GM18502 (cell line): ENCODE measurements around the gene OXTR.

Experiments used
- ATAC-seq: cut with Tn5 transposase; IDR thresholded peaks from one replicate; pipeline ENCODE4 v1.9.1; 2021; ENCODE audit warnings: mild to moderate bottlenecking; ENCODE audit not compliant: unreplicated experiment, poor library complexity

The OXTR gene

DNA sequence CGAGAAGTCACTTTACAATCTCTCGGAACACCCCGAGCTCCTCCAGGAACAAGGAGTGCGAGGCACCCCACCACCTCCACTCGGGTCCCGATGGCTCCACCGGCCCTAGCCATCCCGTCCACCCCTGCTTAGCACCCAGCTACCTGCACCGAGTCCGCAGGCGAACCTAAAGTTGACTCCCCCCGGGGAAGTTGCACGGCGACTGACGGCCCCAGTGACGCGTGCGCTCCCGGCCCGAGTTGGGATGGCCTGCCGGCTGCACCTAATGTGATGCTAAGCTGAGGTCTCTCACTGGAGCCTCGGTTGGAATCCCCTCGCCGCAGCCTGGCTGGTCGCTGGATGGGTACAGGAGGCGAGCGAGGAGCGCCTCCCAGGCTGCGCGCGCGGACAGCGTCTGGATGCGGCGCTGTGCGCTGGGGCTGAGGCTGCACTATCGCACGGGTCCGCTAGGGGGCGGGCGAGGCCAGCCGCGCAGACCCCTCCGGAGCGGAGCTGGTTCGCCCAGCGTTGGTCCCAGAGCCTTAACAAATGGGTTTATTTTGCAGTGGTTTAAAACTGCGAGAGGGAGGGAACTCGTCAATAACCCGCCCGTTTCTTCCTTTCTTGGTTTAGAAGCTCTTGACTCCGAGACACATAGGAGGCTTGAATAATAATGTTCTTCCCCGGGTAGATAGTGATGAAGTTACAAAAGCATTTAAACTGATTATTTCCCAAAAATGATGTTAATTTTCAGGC lies at the start of gene OXTR:
OXTR (minus strand) TSS at position 526 of the 735 bp plus-strand sequence. CDS start 1,426 bp downstream, outside the sequence.
- ATAC-seq, result peak; percentile 80

- no peak for ATAC-seq
Measured at GRCh38 chr3:8817486-8817885, 48.1 kb upstream of the OXTR start.

- no peak for ATAC-seq
Measured at GRCh38 chr3:8816106-8816505, 46.7 kb upstream of the OXTR start.

GRCh38 chr3:8813411-8813810 lies 44.0 kb upstream of the OXTR start:
- ATAC-seq, result no peak

DNA sequence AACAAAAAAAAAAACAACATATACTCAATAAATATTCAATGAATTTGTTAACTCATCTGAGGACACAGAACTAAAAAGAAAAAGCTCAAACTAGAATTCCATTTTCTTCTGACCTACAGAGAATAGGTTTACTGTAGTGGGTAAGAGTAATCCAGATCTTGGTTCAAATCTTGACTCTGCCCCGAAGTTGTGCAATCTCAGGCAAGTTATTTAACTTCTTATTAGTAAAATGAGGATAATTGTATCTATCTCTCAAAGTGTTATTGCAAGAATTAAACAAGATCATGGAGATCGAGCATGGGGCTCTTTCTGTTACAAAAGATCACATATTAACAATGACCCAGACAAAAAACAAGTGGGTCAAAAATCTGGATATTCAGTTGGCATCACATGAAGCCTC lies 41.1 kb upstream of the OXTR start:
- ATAC-seq, result no peak

DNA sequence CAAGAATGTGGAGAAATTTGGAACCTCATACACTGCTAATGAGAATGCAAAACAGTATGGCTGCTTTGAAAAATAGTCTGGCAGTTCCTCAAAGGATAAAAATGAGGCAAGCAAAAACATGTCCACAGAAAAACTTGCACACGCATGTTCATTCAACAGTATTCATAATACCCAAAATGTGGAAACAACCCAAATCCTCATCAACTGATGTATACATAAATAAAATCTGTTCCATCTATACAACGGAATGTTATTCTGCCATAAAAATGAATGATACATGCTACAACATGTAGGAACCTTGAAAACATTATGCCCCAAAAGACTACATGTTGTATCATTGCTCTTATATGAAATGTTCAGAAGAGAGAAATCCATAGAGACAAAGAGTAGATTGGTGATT lies 36.4 kb upstream of the OXTR start:
- no peak for ATAC-seq

- no peak for ATAC-seq
Measured at GRCh38 chr3:8802256-8802655, 32.8 kb upstream of the OXTR start.

- no peak for ATAC-seq
Measured at GRCh38 chr3:8800016-8800415, 30.6 kb upstream of the OXTR start.

- no peak for ATAC-seq
Measured at GRCh38 chr3:8794247-8794646, 24.8 kb upstream of the OXTR start.

- no peak for ATAC-seq
Measured at GRCh38 chr3:8793242-8793641, 23.8 kb upstream of the OXTR start.

DNA sequence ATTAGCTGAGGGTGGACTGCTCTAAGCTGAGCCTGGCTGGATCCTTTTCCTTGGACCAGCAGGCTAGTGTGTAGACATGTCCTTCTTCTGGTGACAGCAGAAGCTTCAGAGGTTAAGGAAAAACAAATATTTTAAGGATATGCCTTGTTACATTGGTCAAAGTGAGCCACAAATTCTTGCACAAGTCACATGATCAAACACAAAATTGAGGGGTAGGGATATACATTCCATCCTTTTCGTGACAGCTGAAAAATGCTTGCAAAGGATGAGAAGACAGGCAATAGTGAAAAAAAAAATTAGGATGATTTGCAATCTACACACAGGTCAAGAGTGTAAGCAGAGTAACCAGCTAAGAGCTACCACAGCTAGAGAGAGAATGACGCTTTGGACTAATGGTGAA lies 21.1 kb upstream of the OXTR start:
- ATAC-seq, result no peak

- no peak for ATAC-seq
Measured at GRCh38 chr3:8784676-8785435, 15.4 kb upstream of the OXTR start.

GRCh38 chr3:8780279-8780678 lies 10.9 kb upstream of the OXTR start:
- peak; percentile 45 for ATAC-seq

GRCh38 chr3:8778475-8778874 lies 9.1 kb upstream of the OXTR start:
- ATAC-seq, result no peak

- no peak for ATAC-seq
Measured at GRCh38 chr3:8777978-8778267, 8.5 kb upstream of the OXTR start.

DNA sequence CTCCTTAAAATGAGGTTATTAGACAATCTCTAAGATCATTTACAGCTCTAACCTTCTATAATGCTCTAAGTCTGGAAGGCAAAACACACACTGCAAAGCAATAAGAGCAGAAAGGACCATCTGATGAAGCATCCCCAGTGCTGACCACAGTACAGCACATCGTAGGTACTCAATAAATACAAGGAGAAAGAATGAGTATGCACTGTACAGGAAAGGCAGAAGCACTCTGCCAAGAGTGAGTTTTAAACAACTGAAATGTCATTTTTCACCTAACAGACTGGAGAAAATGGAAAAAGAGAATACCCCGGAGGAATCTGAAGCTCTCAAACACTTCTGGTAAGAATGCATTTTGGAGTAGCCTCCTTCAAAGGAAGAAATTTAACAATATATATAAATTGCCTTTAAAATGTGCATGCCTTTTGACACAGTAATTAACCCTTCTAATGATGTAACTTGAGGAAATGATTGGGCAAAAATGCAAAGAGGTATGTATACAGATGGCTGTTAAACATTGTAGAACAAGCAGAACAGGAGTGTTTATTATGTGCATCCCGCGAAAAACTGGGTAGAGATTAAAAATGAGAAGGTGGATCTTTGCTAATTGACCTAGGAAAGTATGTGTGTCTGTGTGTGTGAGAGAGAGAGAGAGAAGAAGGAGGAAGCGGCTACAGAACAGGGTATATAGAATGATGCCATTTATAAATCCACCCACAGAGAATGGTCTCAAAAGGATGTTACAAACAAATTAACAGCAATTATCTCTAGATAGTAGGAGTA lies 8.0 kb upstream of the OXTR start:
- no peak for ATAC-seq

GRCh38 chr3:8776406-8776805 lies 7.0 kb upstream of the OXTR start:
- ATAC-seq, result no peak

- no peak for ATAC-seq
Measured at GRCh38 chr3:8775602-8776001, 6.2 kb upstream of the OXTR start.

DNA sequence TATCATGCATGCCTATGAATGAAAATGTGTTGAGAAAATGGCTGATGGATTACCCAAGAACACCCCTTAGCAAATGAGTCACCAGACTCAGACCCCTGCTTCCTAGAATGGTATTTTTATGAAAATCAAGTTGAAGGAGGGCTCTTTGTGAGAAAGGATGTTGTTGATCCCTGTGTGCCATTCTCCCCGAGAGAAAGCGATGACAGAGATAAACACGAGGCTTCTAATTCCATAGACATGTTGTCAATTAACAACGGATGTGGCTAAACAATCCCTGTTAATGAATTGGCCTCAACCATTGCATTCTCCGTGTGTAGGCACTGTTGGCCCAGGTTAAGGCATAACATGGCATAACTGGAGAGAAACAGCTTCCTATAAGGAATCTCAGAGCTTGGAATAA lies 5.8 kb upstream of the OXTR start:
- ATAC-seq, result no peak

DNA sequence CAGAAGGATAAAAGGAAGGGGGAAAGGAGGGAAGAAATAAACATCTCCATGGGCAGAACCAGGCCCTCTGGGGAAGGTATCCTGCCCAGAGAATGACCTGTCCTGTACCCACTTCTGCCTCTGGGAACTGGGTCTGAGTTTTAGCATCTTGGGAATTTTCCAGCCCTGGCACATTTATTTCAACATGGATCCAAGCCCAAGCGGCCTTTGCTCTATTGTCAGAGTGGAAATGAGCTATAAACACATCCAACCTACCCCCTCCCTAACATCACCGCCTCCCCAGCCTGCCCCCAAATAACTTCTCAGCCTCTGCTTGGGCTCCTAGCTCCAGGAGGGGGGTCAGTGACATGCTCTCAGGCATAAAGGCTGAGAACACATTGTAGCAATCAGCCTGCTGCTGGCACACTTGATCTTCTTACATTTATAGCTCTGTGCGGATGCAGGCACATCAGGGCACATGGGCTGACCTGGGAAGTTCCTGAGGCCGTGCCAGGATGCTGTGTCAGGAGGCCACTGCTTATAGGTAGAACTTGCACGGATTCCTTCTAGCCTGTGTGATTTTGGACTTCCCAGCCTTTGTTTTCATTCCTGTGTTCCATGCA lies 4.6 kb upstream of the OXTR start:
- ATAC-seq, result no peak
